ENCODE data around the gene CCNE1. TPM values are rescaled to one million over a fixed set of nuclear protein-coding genes. Genes with fewer than 3 reads are reported as not detected.

Gene CCNE1
- total and polyA plus RNA-seq, 2 of the 13 experiments (the other 11 are each of a cell fraction or from before 2014, with no cell fraction given) = 16.0 to 50.6 TPM

GRCh38 chr19:29858000-29858596 is 46.3 kb downstream of the CCNE1 start:
- peak; percentile 90 for ATAC-seq
- Histone ChIP-seq H3K9ac (ENCODE audit: insufficient read depth, low read depth, low read length) (no peak overlapping the region), H3K4me3 (replicated peaks in 1 of 3; ENCODE audit: insufficient read depth in 1 of 3, low read depth in 2 of 3, low read length in 3 of 3) (no peak overlapping the region), H3K79me2 (ENCODE audit: insufficient read depth, low read length) (no peaks in the 10 kb centered on the region), H3K9me3 (ENCODE audit: low read length) (no peaks in the 10 kb centered on the region), H3K4me1 (ENCODE audit: insufficient read depth, low read length) (no peaks in the 10 kb centered on the region), H4K20me1 (ENCODE audit: insufficient read depth, low read length) (no peaks in the 10 kb centered on the region), H3K27me3 (ENCODE audit: control insufficient read depth in 1 of 2, insufficient read depth in 2 of 2, low read length in 2 of 2) (peaks cover 0 to 5% of the 10 kb centered on the region in 2 experiments; a peak in 3 of 5 replicates), H2AFZ (ENCODE audit: low read length) (no peak overlapping the region), H3K36me3 (replicated peaks in 1 of 2; ENCODE audit: control insufficient read depth in 1 of 2, insufficient read depth in 2 of 2, low read length in 2 of 2) (no peaks in the 10 kb centered on the region), H3K27ac (ENCODE audit: extremely low read length, insufficient read depth, low read length) (no peak overlapping the region), H3K4me2 (ENCODE audit: low read depth, low read length) (no peak overlapping the region)
- FAIRE-seq = no peak
- ChIA-PET POLR2A (no interaction called here), CTCF (ENCODE audit: low intra/inter-chr PET ratio, low total read pairs) (no interaction called here)
- intact Hi-C loops (cut with micrococcal nuclease; ENCODE audit: unreplicated experiment) (no loop called here), in situ Hi-C loops (cut with HindIII; ENCODE audit: extremely low pct_ligation_motif_present, low pct_unique_long_range_greater_than_20kb) (no loop called here)
- WGBS (ENCODE audit: low lambda C conversion rate) = 1% methylated on average over 6 of the region's 9 CpGs
- no peak for DNase-seq (ENCODE audit: low spot score)
- no TSS peak for BruUV-seq (replicated peaks)
- TF ChIP-seq DR1 (CRISPR knock-in tag; IDR thresholded peaks at IDR 0.05) = no peak
- no peak for TF ChIP-seq ZNF224 (CRISPR knock-in tag; IDR thresholded peaks at IDR 0.05)
- TF ChIP-seq TEAD3 (CRISPR knock-in tag; optimal IDR thresholded peaks at IDR 0.05; ENCODE audit: borderline replicate concordance) = peak; percentile 27
- 0 out of 2 replicates have a peak, but pooled peaks have one; percentile 27 for TF ChIP-seq ZNF550 (CRISPR knock-in tag; IDR thresholded peaks at IDR 0.05; ENCODE audit: borderline replicate concordance)
- no peak for TF ChIP-seq ZNF709 (CRISPR knock-in tag; IDR thresholded peaks at IDR 0.05)
- no peak for TF ChIP-seq SMAD9 (CRISPR knock-in tag; IDR thresholded peaks at IDR 0.05)
- TF ChIP-seq JARID2 (CRISPR knock-in tag; IDR thresholded peaks at IDR 0.05; ENCODE audit: insufficient replicate concordance) = no peak
- peak; percentile 34; the same call in 1 of the 2 replicates for TF ChIP-seq RAD21 (CRISPR knock-in tag; IDR thresholded peaks at IDR 0.05)
- peak; percentile 33; the same call in 1 of the 2 replicates for TF ChIP-seq SMC3 (IDR thresholded peaks at IDR 0.05; ENCODE audit: low read length)
- TF ChIP-seq RFX3 (CRISPR knock-in tag; IDR thresholded peaks at IDR 0.05) = no peak
- TF ChIP-seq FIP1L1 (IDR thresholded peaks at IDR 0.05; ENCODE audit: borderline replicate concordance, insufficient read depth, low read depth, low read length) = no peak
- TF ChIP-seq STAG1 (CRISPR knock-in tag; IDR thresholded peaks at IDR 0.05) = peak; percentile 45
- no peak for TF ChIP-seq ZFP91 (CRISPR knock-in tag; IDR thresholded peaks at IDR 0.05; ENCODE audit: borderline replicate concordance)
- no peak for TF ChIP-seq ZNF687 (CRISPR knock-in tag; IDR thresholded peaks at IDR 0.05)
- no peak for TF ChIP-seq KAT2B (IDR thresholded peaks at IDR 0.05; ENCODE audit: borderline replicate concordance, low read depth, low read length)
- no peak for TF ChIP-seq ZBTB33 (CRISPR knock-in tag; IDR thresholded peaks at IDR 0.05)
- no peak for TF ChIP-seq MAX (IDR thresholded peaks at IDR 0.05)
